ENCODE results near the gene ATP1A1. TPM values are rescaled to one million over a fixed set of nuclear protein-coding genes. Genes with fewer than 3 reads are reported as not detected.

Gene ATP1A1
- total RNA-seq, 1 experiment from 2014 or later, result 124 TPM

DNA sequence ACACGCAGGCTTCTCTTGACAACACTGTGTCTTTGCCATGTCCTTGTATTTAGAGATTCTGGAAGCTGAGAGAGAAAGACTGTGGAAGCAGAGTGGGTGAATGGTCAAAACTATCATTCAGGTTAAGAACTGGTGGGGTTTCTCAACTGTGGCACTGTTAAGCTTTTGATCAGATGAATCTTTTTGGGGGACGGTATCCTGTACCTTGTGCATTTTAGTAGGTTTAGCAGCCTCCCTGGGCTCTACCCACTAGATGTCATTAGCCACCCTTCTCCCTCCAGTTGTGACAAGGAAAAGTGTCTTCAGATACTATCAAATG lies 39.4 kb downstream of the ATP1A1 start:
- no peaks in the 10 kb centered on the region for H3K27me3 ChIP-seq
- no peaks in the 10 kb centered on the region for H3K9me3 ChIP-seq
- no peak for DNase-seq
- no peak overlapping the region for H3K4me3 ChIP-seq
- peaks cover 10% of the 10 kb centered on the region for H3K36me3 ChIP-seq

DNA sequence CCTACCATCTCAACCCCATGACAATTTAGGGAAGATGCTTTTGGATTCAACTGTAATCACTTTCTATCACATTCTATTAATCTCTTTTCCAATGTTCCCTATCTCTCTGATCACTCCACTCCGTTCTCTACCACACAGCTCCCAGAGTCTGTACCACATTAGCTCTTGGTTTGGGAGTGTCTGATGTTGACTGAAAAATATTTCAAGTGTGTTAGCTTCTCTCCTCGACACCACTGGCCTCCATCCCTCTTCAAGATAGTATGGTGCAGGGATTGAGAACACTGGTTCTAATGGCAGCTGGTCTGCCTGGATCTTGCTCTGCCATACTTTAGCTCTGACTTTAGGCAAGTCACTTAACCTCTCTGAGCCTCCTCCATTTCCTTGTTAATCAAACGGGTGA lies 39.9 kb downstream of the ATP1A1 start:
- no peak for DNase-seq
- Histone ChIP-seq H3K4me3 (no peak overlapping the region), H3K27me3 (no peaks in the 10 kb centered on the region), H3K36me3 (peaks cover 6% of the 10 kb centered on the region), H3K9me3 (no peaks in the 10 kb centered on the region)

DNA sequence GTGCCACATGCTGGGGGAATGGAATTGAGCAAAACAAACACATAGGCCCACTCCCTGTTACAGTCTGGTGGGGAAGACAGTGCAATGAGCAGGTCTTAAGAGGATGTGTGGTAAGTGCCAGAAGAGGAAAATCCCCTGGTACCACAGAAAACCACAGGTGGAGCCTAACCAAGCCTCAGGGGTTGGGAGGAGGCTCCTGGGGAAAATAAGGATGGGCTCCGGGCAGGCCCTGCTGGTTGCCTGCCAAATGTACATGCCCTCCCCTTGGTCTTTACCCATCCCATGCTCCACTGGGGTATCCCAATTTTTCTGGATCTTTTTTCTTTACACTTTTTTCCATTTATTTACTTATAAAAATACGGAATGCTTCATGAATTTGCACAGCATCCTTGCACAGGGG lies 40.4 kb downstream of the ATP1A1 start:
- peaks cover 3% of the 10 kb centered on the region for H3K36me3 ChIP-seq
- no peak for DNase-seq
- H3K4me3 ChIP-seq, result no peak overlapping the region
- no peaks in the 10 kb centered on the region for H3K27me3 ChIP-seq
- no peaks in the 10 kb centered on the region for H3K9me3 ChIP-seq

DNA sequence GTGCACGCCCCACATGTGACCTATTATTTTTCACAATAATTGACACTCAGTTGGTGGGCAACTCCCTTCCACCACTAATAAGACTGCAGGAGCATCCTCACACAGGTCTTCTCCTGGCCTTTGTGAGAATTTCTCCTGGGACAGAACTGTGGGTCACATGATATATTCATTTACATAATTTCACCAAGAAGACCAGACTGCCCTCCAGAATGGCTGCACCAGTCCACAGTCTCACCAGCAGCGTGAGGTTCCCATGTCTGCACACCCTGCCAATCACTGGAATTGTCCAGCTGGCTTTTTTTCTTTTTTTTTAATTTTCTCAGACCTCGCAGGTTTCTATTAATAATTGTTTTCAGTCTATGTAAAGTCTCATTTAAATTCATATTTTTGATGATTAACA lies 41.3 kb downstream of the ATP1A1 start:
- Histone ChIP-seq H3K27me3 (no peaks in the 10 kb centered on the region), H3K9me3 (no peaks in the 10 kb centered on the region), H3K36me3 (peaks cover 2% of the 10 kb centered on the region), H3K4me3 (no peak overlapping the region)
- DNase-seq, result no peak

DNA sequence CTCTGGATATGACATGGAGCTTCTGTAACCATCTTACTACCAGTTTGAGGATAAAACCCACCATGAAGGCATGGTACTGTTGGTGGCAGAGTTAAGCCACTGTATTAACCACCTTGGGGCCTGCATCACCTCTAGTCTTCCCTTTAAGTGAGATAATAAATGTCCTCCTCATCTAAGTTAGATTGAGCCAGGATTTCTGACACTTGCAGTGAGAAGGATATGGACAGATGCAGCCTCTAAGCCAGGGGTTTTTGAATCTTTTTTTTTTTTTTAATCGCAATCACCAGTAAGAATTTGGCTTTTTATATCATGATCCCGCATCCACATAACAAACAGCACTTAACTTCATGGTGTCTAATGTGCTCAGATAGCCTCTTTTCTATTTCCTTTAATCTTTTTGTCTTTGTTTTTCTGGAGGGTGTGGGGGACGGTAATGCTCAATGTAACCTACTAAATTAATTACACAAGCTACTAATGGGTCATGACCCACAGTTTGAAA lies 42.2 kb downstream of the ATP1A1 start:
- no peak for DNase-seq
- no peaks in the 10 kb centered on the region for H3K27me3 ChIP-seq
- H3K36me3 ChIP-seq, result no peaks in the 10 kb centered on the region; the same call in none of the 2 replicates
- H3K9me3 ChIP-seq, result no peaks in the 10 kb centered on the region
- H3K4me3 ChIP-seq, result no peak overlapping the region

DNA sequence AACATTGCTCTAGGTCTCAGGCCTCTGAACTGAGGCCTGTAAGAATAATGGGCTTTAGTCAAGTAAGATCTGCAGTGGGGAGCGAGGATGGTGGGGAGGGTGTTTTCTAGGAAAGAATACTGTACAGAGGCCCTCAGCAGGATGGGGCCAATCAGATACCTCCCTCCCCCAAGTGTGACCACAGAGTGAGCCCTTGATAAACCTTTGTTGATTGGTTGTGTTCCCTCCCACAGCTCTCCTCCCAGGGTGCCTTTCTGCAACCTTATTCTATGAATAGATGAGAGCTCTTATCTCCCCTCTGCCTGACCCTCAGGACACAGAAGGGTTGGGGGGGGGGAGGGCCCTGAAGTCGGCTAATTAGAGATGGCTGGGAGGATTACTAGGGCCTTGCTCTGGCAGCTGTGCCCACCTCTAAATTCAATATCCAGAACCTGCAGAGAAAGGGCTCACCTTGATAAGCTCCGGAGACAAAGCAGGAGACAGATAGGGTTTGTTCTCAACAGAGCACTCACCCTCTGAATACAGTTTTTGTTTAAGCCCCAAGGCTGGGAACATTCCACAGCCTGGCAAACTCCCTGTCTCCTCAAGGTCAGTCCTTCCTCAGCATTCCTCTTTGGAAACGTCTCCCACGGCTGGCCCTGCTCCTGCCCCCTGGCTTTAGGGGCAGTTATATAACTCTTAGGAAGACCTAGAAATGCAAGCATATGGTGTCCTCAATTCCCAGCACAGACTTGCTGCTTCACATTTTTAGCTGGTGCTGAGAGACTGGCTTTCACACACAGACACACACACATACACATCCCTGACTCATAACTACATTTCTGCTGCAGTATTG lies 42.9 kb downstream of the ATP1A1 start:
- Histone ChIP-seq H3K36me3 (no peaks in the 10 kb centered on the region), H3K9me3 (no peaks in the 10 kb centered on the region), H3K27me3 (no peaks in the 10 kb centered on the region), H3K4me3 (no peak overlapping the region)
- DNase-seq, result no peak

DNA sequence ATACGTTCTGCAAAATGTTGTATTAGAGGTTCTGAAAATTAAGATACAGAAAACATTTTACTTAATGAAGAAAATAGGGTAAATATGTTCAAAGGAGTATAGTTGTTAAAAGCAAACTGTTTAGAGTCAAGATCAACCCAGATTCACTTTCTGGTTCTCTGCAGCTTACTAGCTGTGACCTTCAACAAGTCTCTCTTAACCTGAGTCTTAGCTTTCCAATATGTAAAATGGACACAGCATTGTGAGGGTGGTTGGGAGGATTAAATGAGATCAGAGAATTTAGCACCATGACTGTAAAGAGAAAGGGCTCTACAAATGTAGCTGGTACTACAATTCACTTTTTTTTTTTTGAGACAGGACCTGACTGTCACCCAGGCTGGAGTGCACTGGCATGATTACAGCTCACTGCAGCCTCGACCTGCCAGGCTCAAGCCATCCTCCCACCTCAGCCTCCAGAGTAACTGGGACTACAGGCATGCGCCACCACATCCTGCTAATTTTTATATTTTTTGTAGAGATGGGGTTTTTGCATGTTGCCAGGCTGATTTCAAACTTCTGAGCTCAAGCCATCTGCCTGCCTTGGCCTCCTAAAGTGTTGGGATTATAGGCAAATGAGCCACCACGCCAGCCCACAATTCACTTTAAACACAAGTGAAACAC lies 43.9 kb downstream of the ATP1A1 start:
- Histone ChIP-seq H3K27me3 (no peaks in the 10 kb centered on the region), H3K36me3 (no peaks in the 10 kb centered on the region), H3K4me3 (no peak overlapping the region), H3K9me3 (no peaks in the 10 kb centered on the region)
- DNase-seq, result no peak

DNA sequence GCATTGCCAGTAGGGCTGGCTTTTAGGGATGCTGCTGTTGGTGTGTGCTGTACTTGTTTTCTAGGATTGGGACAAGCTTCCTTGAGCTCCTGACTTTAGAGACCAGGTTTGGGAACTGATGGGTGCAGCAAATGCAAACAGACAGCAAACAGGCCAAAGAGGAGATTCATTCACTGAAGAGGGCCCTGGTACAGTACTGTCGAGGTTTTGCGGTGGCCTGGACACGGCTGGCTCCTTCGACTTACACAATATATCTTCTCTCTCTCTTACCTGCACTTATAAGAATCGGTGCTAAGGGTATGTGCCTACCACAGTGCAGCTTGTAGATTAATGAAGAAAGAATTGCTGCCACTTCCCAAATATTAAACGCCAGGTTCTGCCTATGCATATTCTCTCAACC lies 44.6 kb downstream of the ATP1A1 start:
- peak overlapping the region; percentile 71 for H3K4me3 ChIP-seq
- no peaks in the 10 kb centered on the region for H3K27me3 ChIP-seq
- H3K9me3 ChIP-seq, result no peaks in the 10 kb centered on the region
- H3K36me3 ChIP-seq, result no peaks in the 10 kb centered on the region
- DNase-seq, result no peak

DNA sequence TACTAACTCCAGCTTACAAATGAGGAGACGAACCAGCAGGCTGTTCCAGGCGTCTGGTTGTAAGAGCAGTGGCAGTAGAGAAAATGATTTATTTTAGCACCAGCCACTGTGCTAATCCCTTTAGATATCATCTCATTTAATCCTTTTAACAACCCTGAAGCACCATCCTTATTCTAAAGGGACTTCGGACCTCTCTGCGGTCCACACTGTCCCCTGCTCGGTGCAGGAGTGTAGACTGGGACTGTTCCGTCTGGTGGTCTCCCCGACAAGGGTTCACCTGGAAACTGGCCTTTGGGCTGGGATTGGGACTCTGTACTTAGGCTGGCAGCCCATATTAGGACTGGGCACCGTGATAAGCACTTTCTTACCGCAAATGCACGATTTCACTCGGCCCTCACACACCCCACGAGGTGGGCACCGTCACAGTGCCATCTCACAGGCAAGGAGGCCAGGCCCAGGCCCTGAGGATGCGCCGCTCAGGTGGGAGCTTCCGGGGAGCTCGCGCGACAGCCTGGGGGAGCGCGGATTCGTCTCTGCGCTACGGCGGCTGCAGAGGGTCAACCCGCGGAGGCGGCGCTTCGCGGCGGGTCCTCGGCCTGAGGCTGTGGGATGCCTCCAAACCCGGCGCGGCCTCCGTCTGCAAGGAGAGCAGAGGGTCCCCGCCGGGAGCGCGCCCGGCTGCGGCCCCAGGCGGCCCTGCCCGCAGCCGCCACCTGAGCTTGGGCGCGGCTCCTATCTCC lies 45.2 kb downstream of the ATP1A1 start:
- Histone ChIP-seq H3K4me3 (peak overlapping the region; percentile 71), H3K27me3 (no peaks in the 10 kb centered on the region), H3K9me3 (no peaks in the 10 kb centered on the region), H3K36me3 (no peaks in the 10 kb centered on the region)
- peak; percentile 91 for DNase-seq

DNA sequence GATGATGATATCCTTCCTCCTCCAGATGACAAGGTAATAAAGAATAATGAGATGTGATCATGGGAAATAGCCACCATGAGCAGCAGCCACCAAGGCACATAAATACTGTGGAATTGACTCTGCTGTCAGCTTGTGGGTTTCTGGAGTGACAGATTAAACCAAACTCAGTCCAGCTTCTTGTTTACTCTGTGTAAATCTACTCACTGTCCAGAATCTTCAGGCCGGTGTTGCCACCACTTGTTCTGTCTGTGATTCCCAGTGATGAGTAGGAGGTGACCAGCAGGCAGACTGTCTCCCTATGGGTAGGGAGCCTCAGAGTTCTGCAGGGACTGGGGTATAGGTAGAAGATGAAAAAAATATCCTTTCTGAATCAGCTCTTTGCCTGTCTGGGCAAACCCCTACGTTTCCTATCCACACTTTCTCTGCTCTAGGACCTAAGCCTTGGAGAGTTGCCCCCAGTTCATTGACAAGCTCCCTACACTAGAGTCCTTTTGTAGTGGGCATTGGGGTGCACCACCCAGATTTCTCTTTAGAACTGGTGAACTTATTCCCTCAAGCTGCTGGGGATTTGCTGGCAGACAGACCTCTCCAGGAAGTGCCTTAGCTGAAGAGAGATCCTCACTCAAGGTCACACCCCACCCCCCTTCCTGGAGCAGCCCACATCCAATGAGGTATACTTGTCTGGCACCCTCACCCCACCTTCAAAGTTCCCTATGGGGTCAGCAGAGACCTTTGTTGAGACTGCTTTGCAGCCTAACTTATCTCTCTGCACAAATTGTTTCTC lies 47.6 kb downstream of the ATP1A1 start:
- DNase-seq, result no peak
- Histone ChIP-seq H3K27me3 (no peaks in the 10 kb centered on the region; the same call in 1 of the 2 replicates), H3K36me3 (no peaks in the 10 kb centered on the region), H3K4me3 (no peak overlapping the region), H3K9me3 (no peaks in the 10 kb centered on the region)

DNA sequence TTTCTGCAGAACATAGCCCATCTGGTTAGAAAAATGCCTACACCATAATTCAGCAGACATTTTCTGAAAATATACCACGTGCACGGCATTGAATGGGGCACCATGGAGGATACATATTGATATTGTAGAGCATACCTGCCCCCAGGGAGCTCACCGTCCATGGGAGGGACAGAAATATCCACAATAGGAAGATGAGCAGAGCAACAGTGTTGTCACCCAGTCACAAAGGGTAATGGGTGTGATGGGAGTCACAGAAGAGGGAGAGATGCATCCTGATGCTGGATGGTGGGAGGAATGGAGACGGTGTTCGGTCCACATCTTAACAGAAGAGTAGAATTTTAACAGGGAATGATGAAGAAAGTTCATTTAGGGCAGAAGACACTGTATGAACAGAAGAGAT lies 51.4 kb downstream of the ATP1A1 start:
- Histone ChIP-seq H3K27me3 (no peaks in the 10 kb centered on the region; the same call in 1 of the 2 replicates), H3K9me3 (no peaks in the 10 kb centered on the region), H3K4me3 (no peak overlapping the region), H3K36me3 (no peaks in the 10 kb centered on the region)
- no peak for DNase-seq

DNA sequence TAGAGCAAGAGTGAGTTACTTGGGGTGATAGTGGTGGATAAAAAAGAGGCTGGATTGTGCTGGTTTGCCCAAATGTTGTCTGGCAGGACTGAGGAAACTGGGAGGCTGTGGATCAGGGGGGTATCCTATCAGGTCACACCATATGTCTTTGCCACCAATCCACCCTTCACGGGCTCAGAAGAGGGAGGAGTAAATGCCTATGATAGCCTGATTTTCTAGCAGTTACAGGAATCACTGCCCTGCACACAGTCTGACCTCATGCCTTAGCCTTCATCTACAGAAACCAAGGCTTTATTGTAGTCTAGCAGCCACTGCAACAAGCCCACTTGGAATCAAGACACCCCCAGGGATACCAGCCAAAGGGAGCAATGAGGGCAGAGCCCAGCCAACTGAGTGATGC lies 51.8 kb downstream of the ATP1A1 start:
- DNase-seq, result no peak
- Histone ChIP-seq H3K36me3 (no peaks in the 10 kb centered on the region), H3K4me3 (no peak overlapping the region), H3K9me3 (no peaks in the 10 kb centered on the region), H3K27me3 (no peaks in the 10 kb centered on the region; the same call in 1 of the 2 replicates)

DNA sequence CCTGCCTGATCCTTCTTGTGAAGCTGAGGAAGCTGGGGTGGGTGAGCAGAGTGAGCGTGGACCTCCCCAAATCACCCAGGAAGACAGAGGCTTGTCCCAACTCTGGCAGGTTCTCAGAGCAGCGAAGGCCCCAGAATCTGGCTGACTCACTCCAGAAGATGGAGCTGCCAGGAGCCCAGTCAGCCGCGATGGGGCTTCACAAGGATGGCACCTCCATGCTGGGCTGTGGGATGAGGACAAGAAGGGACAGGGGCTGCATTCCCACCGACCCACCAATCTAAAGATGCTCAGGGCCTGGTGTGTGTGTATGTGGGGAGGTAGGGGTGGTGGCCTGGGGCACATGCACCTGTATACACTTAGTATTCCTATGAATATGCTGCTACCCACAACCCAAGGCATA lies 52.9 kb downstream of the ATP1A1 start:
- Histone ChIP-seq H3K9me3 (no peaks in the 10 kb centered on the region), H3K36me3 (no peaks in the 10 kb centered on the region), H3K27me3 (no peaks in the 10 kb centered on the region; the same call in 1 of the 2 replicates), H3K4me3 (no peak overlapping the region)
- no peak for DNase-seq

DNA sequence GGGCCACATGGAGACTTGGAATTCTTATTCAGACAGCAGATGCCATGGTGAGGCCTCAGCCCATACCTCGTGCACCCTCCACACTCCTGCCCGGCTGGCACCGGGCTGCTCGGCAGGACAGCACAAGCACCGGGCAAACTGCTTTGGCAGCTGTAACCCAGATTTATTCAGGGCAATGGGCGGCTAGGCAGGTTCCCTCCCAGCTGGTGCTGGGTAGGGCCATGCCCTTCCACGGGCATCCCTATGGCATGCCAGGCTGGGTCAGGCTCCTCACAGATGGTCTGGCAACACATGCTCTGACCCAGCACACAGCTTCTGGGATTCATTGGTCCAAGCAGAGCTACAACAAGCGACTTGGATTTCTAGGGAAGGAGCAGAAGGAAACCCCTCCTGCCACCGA lies 53.4 kb downstream of the ATP1A1 start:
- no peaks in the 10 kb centered on the region; the same call in 1 of the 2 replicates for H3K27me3 ChIP-seq
- no peak overlapping the region for H3K4me3 ChIP-seq
- no peak for DNase-seq
- H3K9me3 ChIP-seq, result no peaks in the 10 kb centered on the region
- no peaks in the 10 kb centered on the region for H3K36me3 ChIP-seq

DNA sequence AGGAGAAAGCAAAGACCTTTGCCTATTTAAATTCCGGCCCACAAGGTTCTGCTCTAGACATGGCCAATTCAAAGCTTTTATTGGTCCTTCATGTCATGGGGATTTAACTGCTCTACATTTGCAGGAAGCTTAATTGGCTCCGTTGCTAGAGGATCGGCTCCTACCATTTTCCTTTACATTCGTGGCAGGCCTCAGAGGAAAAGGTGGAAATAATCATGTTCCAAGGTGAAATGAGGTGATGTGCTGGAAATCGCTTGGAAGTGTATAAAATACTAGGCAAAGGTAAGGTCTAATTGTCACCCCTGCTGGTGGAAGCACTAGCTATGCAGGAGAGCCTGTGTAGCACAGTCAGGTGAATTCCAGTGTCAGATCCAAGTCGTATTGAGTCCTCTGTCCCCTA lies 55.5 kb downstream of the ATP1A1 start:
- Histone ChIP-seq H3K9me3 (no peaks in the 10 kb centered on the region), H3K36me3 (no peaks in the 10 kb centered on the region), H3K27me3 (no peaks in the 10 kb centered on the region; the same call in 1 of the 2 replicates), H3K4me3 (no peak overlapping the region)
- DNase-seq, result no peak

DNA sequence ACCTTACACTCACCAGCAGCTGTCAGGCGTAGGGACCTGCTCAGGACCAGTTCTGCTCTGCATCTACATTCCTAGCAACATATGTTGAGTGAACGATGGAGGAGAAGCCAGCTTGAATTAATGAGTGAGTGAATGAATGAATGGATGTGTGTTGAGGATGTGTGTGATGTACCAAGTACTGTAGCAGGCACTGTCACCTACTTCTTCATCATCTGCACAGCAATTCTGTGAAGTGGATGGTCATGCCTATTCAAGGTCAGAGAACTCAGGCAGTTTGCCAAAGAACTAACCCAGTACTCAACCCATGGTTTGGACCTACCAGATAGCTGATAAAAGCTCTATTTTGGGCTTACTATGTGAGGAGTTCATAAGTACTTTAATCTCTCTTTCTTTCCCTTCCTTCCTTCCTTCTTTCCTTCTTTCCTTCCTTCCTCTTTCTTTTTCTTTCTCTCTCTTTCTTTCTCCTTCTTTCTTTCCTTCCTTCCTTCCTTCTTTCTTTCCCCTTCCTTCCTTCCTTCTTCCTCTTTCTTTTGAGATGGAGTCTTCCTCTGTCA lies 56.9 kb downstream of the ATP1A1 start:
- H3K36me3 ChIP-seq, result no peaks in the 10 kb centered on the region
- no peaks in the 10 kb centered on the region; the same call in 1 of the 2 replicates for H3K27me3 ChIP-seq
- DNase-seq, result no peak
- no peak overlapping the region for H3K4me3 ChIP-seq
- peaks cover 5% of the 10 kb centered on the region for H3K9me3 ChIP-seq

Measured in MG63 (cell line).